DND-41 (cell line): ENCODE results near the gene SMG5.

Source experiments
- CTCF ChIP-seq: IDR thresholded peaks from 2 replicates; pipeline ENCODE4 v1.5.1; 2012; ENCODE audit warnings: borderline replicate concordance, low read length, moderate library complexity, mild to moderate bottlenecking; ENCODE audit not compliant: poor library complexity, severe bottlenecking; ENCODE audit errors: extremely low read depth
- EZH2 ChIP-seq: IDR thresholded peaks from 3 replicates; pipeline ENCODE4 v1.6.1; 2012; ENCODE audit warnings: borderline replicate concordance, low read depth, mild to moderate bottlenecking, moderate library complexity, low read length, inconsistent platforms; ENCODE audit not compliant: severe bottlenecking

GRCh38 chr1:156279837-156280236, 2.8 kb downstream of the SMG5 start:
- TF ChIP-seq CTCF (no peak), EZH2 (no peak)
